SK-N-SH (cell line): ENCODE data around the gene KIF16B.

Experiments used
- CHD2 ChIP-seq: fragments of 150-350 bp; IDR thresholded peaks from 2 replicates; pipeline ENCODE4 v1.6.1; 2018; ENCODE audit warnings: low read length; ENCODE audit not compliant: partially characterized antibody
- EP300 ChIP-seq, 2 experiments: IDR thresholded peaks; 2 replicates each; pipeline versions ENCODE4 v1.4.0 to v1.6.1; 2012; ENCODE audit warnings: borderline replicate concordance in 1 of 2, low read depth in 1 of 2, low read length in 1 of 2
- FOXJ3 ChIP-seq: sonication (generic); formaldehyde crosslinking; IDR thresholded peaks from 2 replicates; pipeline ENCODE4 v1.5.1; 2020; ENCODE audit warnings: mild to moderate bottlenecking, missing genetic modification reagents
- JUND ChIP-seq: IDR thresholded peaks from 2 replicates; pipeline ENCODE4 v1.4.0; 2012
- POLR2AphosphoS5 ChIP-seq: IDR thresholded peaks from 2 replicates; pipeline ENCODE4 v1.6.1; 2012; ENCODE audit warnings: low read depth, low read length
- RAD21 ChIP-seq: IDR thresholded peaks from 2 replicates; pipeline ENCODE4 v1.6.1; 2012; ENCODE audit warnings: mild to moderate bottlenecking, low read length
- RXRA ChIP-seq: IDR thresholded peaks from 2 replicates; pipeline ENCODE4 v1.4.0; 2012; ENCODE audit warnings: low read depth, mild to moderate bottlenecking, borderline replicate concordance
- TF ChIP-seq, protein P1 (sequence below): fragments of 200-600 bp; sonication (generic); IDR thresholded peaks from 2 replicates; pipeline ENCODE4 v1.6.1; 2017; ENCODE audit warnings: antibody characterized with exemption, mild to moderate bottlenecking, moderate library complexity
- TF ChIP-seq, protein P2 (sequence below): IDR thresholded peaks from 2 replicates; pipeline ENCODE4 v1.4.0; 2012; ENCODE audit warnings: low read depth, borderline replicate concordance
- TF ChIP-seq, protein P3 (sequence below): IDR thresholded peaks from 2 replicates; pipeline ENCODE4 v1.4.0; 2012; ENCODE audit warnings: low read depth
- TF ChIP-seq, protein P4 (sequence below): IDR thresholded peaks from 2 replicates; pipeline ENCODE4 v1.6.1; 2012; ENCODE audit warnings: mild to moderate bottlenecking, low read depth, low read length, moderate library complexity
- TF ChIP-seq, protein P5 (sequence below): IDR thresholded peaks from 2 replicates; pipeline ENCODE4 v1.4.0; 2012; ENCODE audit warnings: low read depth, borderline replicate concordance

DNA sequence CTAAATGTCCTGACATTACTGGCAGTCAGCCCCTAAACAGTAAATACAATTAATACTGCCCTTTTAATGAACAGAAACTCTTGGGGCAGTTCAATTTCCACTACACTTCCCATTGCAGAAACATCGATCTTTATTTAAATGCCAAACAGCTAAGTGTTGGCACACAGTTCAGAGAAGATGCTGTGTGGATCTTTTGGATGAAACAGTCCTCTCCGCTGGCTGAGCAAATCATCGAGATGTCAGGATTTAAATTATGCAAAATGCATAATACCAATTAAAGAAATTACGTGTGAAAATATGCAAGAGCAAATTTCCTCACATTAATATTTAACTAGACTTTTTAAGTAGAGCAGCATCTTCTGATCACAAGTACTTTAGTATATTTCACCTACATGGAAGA lies 132.6 kb downstream of the KIF16B start:
- no peak for TF ChIP-seq POLR2AphosphoS5
- TF ChIP-seq EP300 (IDR thresholded peaks at IDR 0.05; ENCODE audit: borderline replicate concordance in 1 of 2, low read depth in 1 of 2, low read length in 1 of 2), result no peak
- TF ChIP-seq, protein P1, sequence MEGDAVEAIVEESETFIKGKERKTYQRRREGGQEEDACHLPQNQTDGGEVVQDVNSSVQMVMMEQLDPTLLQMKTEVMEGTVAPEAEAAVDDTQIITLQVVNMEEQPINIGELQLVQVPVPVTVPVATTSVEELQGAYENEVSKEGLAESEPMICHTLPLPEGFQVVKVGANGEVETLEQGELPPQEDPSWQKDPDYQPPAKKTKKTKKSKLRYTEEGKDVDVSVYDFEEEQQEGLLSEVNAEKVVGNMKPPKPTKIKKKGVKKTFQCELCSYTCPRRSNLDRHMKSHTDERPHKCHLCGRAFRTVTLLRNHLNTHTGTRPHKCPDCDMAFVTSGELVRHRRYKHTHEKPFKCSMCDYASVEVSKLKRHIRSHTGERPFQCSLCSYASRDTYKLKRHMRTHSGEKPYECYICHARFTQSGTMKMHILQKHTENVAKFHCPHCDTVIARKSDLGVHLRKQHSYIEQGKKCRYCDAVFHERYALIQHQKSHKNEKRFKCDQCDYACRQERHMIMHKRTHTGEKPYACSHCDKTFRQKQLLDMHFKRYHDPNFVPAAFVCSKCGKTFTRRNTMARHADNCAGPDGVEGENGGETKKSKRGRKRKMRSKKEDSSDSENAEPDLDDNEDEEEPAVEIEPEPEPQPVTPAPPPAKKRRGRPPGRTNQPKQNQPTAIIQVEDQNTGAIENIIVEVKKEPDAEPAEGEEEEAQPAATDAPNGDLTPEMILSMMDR, result no peak
- TF ChIP-seq, protein P2, sequence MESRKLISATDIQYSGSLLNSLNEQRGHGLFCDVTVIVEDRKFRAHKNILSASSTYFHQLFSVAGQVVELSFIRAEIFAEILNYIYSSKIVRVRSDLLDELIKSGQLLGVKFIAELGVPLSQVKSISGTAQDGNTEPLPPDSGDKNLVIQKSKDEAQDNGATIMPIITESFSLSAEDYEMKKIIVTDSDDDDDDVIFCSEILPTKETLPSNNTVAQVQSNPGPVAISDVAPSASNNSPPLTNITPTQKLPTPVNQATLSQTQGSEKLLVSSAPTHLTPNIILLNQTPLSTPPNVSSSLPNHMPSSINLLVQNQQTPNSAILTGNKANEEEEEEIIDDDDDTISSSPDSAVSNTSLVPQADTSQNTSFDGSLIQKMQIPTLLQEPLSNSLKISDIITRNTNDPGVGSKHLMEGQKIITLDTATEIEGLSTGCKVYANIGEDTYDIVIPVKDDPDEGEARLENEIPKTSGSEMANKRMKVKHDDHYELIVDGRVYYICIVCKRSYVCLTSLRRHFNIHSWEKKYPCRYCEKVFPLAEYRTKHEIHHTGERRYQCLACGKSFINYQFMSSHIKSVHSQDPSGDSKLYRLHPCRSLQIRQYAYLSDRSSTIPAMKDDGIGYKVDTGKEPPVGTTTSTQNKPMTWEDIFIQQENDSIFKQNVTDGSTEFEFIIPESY, result no peak
- TF ChIP-seq, protein P3, sequence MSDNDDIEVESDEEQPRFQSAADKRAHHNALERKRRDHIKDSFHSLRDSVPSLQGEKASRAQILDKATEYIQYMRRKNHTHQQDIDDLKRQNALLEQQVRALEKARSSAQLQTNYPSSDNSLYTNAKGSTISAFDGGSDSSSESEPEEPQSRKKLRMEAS, result no peak
- TF ChIP-seq JUND, result no peak
- TF ChIP-seq RAD21, result no peak
- TF ChIP-seq RXRA, result no peak
- TF ChIP-seq CHD2, result no peak
- TF ChIP-seq, protein P4, sequence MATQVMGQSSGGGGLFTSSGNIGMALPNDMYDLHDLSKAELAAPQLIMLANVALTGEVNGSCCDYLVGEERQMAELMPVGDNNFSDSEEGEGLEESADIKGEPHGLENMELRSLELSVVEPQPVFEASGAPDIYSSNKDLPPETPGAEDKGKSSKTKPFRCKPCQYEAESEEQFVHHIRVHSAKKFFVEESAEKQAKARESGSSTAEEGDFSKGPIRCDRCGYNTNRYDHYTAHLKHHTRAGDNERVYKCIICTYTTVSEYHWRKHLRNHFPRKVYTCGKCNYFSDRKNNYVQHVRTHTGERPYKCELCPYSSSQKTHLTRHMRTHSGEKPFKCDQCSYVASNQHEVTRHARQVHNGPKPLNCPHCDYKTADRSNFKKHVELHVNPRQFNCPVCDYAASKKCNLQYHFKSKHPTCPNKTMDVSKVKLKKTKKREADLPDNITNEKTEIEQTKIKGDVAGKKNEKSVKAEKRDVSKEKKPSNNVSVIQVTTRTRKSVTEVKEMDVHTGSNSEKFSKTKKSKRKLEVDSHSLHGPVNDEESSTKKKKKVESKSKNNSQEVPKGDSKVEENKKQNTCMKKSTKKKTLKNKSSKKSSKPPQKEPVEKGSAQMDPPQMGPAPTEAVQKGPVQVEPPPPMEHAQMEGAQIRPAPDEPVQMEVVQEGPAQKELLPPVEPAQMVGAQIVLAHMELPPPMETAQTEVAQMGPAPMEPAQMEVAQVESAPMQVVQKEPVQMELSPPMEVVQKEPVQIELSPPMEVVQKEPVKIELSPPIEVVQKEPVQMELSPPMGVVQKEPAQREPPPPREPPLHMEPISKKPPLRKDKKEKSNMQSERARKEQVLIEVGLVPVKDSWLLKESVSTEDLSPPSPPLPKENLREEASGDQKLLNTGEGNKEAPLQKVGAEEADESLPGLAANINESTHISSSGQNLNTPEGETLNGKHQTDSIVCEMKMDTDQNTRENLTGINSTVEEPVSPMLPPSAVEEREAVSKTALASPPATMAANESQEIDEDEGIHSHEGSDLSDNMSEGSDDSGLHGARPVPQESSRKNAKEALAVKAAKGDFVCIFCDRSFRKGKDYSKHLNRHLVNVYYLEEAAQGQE, result no peak
- TF ChIP-seq, protein P5, sequence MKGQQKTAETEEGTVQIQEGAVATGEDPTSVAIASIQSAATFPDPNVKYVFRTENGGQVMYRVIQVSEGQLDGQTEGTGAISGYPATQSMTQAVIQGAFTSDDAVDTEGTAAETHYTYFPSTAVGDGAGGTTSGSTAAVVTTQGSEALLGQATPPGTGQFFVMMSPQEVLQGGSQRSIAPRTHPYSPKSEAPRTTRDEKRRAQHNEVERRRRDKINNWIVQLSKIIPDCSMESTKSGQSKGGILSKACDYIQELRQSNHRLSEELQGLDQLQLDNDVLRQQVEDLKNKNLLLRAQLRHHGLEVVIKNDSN, result no peak
- no peak for TF ChIP-seq FOXJ3
